ENCODE data around the gene RBP3.

GRCh38 chr10:47388879-47389278 lies 40.7 kb downstream of the RBP3 start:
- TF ChIP-seq CTCF (IDR thresholded peaks at IDR 0.05; ENCODE audit: low read depth, low read length) (no peak), EZH2phosphoT487 (IDR thresholded peaks at IDR 0.05; ENCODE audit: low read depth) (no peak)
